ENCODE results near the gene LMTK3. TPM values are rescaled to one million over a fixed set of nuclear protein-coding genes. Genes with fewer than 3 reads are reported as not detected.
A peak's percentile ranks its signal among the peaks of the same experiment; 100 is the strongest.

Gene LMTK3
- total RNA-seq, 1 experiment from 2014 or later = 15.9 TPM

DNA sequence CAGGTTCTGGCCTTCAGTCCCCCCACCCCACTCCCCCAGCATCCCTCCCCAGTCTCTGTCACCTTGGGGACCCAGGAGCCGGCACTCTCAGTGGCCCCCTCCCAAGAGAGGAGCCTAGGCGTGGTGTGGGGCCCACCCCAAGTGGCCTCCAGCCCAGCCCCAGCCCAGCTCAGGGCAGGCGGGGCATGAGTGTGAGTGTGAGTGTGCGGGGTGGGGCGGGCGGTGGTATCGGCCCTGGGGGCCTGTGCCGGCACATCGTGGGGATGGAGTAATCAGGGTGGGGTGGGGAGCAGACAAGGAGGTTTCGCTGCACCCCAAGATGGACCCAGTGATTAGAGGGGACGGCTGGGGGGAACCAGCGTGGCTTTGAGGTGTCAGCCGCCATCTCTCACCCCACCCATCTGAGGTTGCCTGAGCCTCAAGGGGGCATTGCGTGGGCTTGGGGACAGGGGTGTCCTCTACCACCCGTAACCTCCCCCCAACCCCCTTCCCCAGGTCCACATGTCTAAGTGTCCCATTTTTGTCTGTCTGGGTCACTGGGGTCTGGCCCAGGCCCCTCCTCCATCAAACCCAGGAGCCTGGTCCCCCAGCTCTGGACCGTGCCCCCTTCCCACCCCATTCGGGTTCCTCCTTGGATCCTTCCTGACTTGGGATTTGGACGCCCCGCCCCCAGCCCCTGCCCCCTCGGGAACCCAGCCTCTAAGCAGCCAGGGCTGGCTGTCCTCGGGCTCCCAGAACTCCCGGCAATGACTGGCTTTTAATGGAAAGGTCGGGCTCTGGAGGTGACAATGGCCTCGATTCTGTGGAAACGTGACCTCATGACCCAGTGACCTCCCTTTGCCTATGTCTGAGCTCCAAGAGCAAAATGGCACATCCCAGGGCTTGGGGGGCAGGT is 33.5 kb upstream of the LMTK3 start:
- Mint-ChIP-seq H3K4me3 (no peak overlapping the region), H3K9me3 (no peaks in the 10 kb centered on the region), H3K4me1 (peaks cover 12% of the 10 kb centered on the region), H3K36me3 (no peaks in the 10 kb centered on the region), H3K27me3 (ENCODE audit: low read depth) (no peaks in the 10 kb centered on the region), H3K27ac (no peak overlapping the region; the same call in 1 of the 2 replicates)
- ChIA-PET POLR2A (interaction anchor here (0.5 kb wide), 1 partner anchor 133 kb away, joined by 5 read pairs; no protein-coding TSS in a partner anchor), CTCF (interaction anchor here (0.5 to 0.9 kb wide), 3 partner anchors 9 to 194 kb away, joined by 3 to 5 read pairs (median 4); no protein-coding TSS in a partner anchor)
- TF ChIP-seq FOXK1 (CRISPR knock-in tag; IDR thresholded peaks at IDR 0.05) = no peak
- TF ChIP-seq USF1 (CRISPR knock-in tag; IDR thresholded peaks at IDR 0.05) = no peak
- 0 out of 2 replicates have a peak, but pooled peaks have one; percentile 33 for TF ChIP-seq SP1 (CRISPR knock-in tag; conservative IDR thresholded peaks at IDR 0.05)
- no peak for TF ChIP-seq TCF7 (CRISPR knock-in tag; IDR thresholded peaks at IDR 0.05; ENCODE audit: low read depth)
- no peak for TF ChIP-seq FOXP1 (CRISPR knock-in tag; IDR thresholded peaks at IDR 0.05; ENCODE audit: borderline replicate concordance)
- TF ChIP-seq CBFB (CRISPR knock-in tag; IDR thresholded peaks at IDR 0.05; ENCODE audit: low read depth) = no peak
- TF ChIP-seq SMAD3 (CRISPR knock-in tag; IDR thresholded peaks at IDR 0.05; ENCODE audit: borderline replicate concordance) = no peak
- peak; percentile 78 for DNase-seq (ENCODE audit: low spot score)
- peak; percentile 81 for ATAC-seq

DNA sequence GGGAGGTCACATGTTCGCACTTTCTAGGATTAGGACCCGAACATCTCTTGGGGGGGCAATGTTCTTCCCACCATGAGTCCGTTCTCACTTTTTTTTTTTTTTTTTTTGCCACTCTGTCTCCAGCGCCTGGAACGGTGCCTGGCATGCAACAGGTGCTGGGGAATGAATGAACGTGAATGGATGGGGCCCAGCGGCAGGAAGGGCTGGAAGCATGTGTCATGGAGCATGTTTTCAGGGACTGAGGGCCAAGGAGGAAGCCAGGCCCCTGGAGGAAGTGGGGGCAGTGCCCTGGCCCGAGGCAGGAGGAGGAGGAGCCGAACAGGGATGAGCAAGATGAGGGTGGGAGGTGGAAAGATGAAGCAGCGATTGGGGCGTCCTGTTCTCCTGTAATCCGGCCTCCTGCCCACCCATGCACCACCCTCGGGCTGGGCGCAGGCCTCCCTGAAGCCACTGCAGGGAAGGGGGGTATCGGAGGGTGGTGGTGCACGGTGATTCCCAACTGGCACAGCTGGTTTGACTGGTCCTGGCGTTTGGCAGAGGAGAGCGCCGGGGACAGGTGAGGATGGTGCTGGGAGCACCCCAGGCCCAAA is 31.6 kb upstream of the LMTK3 start:
- no peak for DNase-seq (ENCODE audit: low spot score)
- peak overlapping the region; percentile 17 for H3K4me3 Mint-ChIP-seq
- H3K27me3 Mint-ChIP-seq (ENCODE audit: low read depth) = no peaks in the 10 kb centered on the region
- H3K9me3 Mint-ChIP-seq = no peaks in the 10 kb centered on the region
- TF ChIP-seq NR1H2 (CRISPR knock-in tag; IDR thresholded peaks at IDR 0.05) (no peak), ZNF416 (CRISPR knock-in tag; IDR thresholded peaks at IDR 0.05) (no peak), MXD4 (CRISPR knock-in tag; IDR thresholded peaks at IDR 0.05; ENCODE audit: borderline replicate concordance) (no peak), USF1 (CRISPR knock-in tag; IDR thresholded peaks at IDR 0.05) (no peak), NR3C1 (CRISPR knock-in tag; conservative IDR thresholded peaks at IDR 0.05; ENCODE audit: low read depth) (no peak), RELA (CRISPR knock-in tag; IDR thresholded peaks at IDR 0.05; ENCODE audit: borderline replicate concordance) (no peak), ZNF263 (CRISPR knock-in tag; IDR thresholded peaks at IDR 0.05; ENCODE audit: low read depth) (peak; percentile 85; the same call in 1 of the 2 replicates), MAX (CRISPR knock-in tag; IDR thresholded peaks at IDR 0.05) (0 out of 2 replicates have a peak, but pooled peaks have one; percentile 15)
- H3K36me3 Mint-ChIP-seq = no peaks in the 10 kb centered on the region
- ATAC-seq = peak; percentile 56
- H3K27ac Mint-ChIP-seq = no peak overlapping the region; the same call in 1 of the 2 replicates
- ChIA-PET CTCF (interaction anchor here (0.7 to 1.3 kb wide), 2 partner anchors 27 to 54 kb away, joined by 3 to 4 read pairs; no protein-coding TSS in a partner anchor), POLR2A (interaction anchor here (0.6 kb wide), 1 partner anchor 496 kb away, joined by 3 read pairs; no protein-coding TSS in a partner anchor)
- peaks cover 12% of the 10 kb centered on the region for H3K4me1 Mint-ChIP-seq

DNA sequence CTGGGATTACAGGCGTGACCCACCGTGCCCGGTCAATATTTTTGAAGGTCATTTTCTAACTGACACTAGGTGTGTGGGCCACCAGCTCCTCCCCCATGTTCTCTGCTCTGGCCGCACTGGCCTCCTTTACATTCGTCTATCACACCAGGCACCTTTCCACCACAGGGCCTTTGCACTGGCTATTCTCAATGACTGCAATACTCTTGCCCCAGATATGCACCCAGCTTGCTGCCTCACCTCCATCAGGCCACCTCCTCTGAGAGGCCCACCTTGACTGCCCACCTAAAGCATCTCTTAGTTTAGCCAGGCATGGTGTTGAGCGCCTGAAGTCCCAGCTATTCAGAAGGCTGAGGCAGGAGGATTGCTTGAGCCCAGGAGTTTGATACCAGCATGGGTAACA is 30.2 kb upstream of the LMTK3 start:
- DNase-seq (ENCODE audit: low spot score) (no peak), ATAC-seq (no peak)
- Mint-ChIP-seq H3K4me3 (no peak overlapping the region), H3K27ac (no peak overlapping the region), H3K4me1 (peaks cover 12% of the 10 kb centered on the region), H3K9me3 (no peaks in the 10 kb centered on the region), H3K36me3 (no peaks in the 10 kb centered on the region), H3K27me3 (ENCODE audit: low read depth) (no peaks in the 10 kb centered on the region)
- CTCF ChIA-PET = interaction anchor here (1.3 to 1.9 kb wide), 2 partner anchors 43 to 52 kb away, joined by 4 to 5 read pairs; no protein-coding TSS in a partner anchor
- TF ChIP-seq GTF2I (CRISPR knock-in tag; conservative IDR thresholded peaks at IDR 0.05) = 0 out of 2 replicates have a peak, but pooled peaks have one; percentile 50
- TF ChIP-seq ZNF423 (CRISPR knock-in tag; IDR thresholded peaks at IDR 0.05) = no peak
- POLR2A ChIA-PET = no interaction called here

Data from WTC11 (cell line).